ENCODE measurements around the gene RTP3. TPM values are rescaled to one million over a fixed set of nuclear protein-coding genes. Genes with fewer than 3 reads are reported as not detected.
A peak's percentile ranks its signal among the peaks of the same experiment; 100 is the strongest.

The RTP3 gene
- total and polyA plus RNA-seq, 4 donors, result 1.0 to 61.7 (median 26.6) TPM

GRCh38 chr3:46472736-46473135 is 25.0 kb upstream of the RTP3 start:
- H3K27ac ChIP-seq (ENCODE audit: low read depth in 1 of 2, low read length in 2 of 2), result no peak overlapping the region

GRCh38 chr3:46477145-46477544 is 20.6 kb upstream of the RTP3 start:
- no peaks in the 10 kb centered on the region for H3K36me3 ChIP-seq (ENCODE audit: control insufficient read depth in 4 of 4, insufficient read depth in 3 of 4, low read depth in 1 of 4, low read length in 3 of 4)
- no peak overlapping the region for H3K27ac ChIP-seq (ENCODE audit: low read depth in 1 of 2, low read length in 2 of 2)
- no peak overlapping the region for H3K4me3 ChIP-seq (ENCODE audit: low read depth in 1 of 3, low read length in 3 of 3)
- no peaks in the 10 kb centered on the region for H3K4me1 ChIP-seq (ENCODE audit: control insufficient read depth in 4 of 4, insufficient read depth in 4 of 4, low read length in 3 of 4)
- H3K9ac ChIP-seq (ENCODE audit: low read depth in 1 of 2, low read length in 2 of 2), result no peak overlapping the region
- DNase-seq (ENCODE audit: low spot score), result no peak
- no peaks in the 10 kb centered on the region for H3K27me3 ChIP-seq (ENCODE audit: control insufficient read depth in 4 of 4, insufficient read depth in 4 of 4, low read length in 3 of 4)
- H3K9me3 ChIP-seq (ENCODE audit: control insufficient read depth in 4 of 4, low read length in 3 of 4), result no peaks in the 10 kb centered on the region
- WGBS, result 82% methylated on average over 4 of the region's 4 CpGs
- TF ChIP-seq SP1 (IDR thresholded peaks at IDR 0.05) (no peak), HNF4G (IDR thresholded peaks at IDR 0.05) (no peak), CTCF (IDR thresholded peaks at IDR 0.05; ENCODE audit: low read depth, low read length, missing input control) (no peak), ATF3 (IDR thresholded peaks at IDR 0.05) (no peak), REST (IDR thresholded peaks at IDR 0.05) (no peak), YY1 (IDR thresholded peaks at IDR 0.05) (no peak), JUND (IDR thresholded peaks at IDR 0.05) (no peak), NR2F2 (IDR thresholded peaks at IDR 0.05) (no peak)

More at GRCh38 chr3:46472736-46473135, 25.0 kb upstream of the RTP3 start:
- H3K36me3 ChIP-seq (ENCODE audit: control insufficient read depth in 4 of 4, insufficient read depth in 3 of 4, low read depth in 1 of 4, low read length in 3 of 4), result no peaks in the 10 kb centered on the region
- no peak overlapping the region for H3K4me3 ChIP-seq (ENCODE audit: low read depth in 1 of 3, low read length in 3 of 3)
- peak; percentile 8 for DNase-seq (ENCODE audit: low spot score)
- 88% methylated on average over 2 of the region's 2 CpGs for WGBS
- H3K9ac ChIP-seq (ENCODE audit: low read depth in 1 of 2, low read length in 2 of 2), result no peak overlapping the region
- no peaks in the 10 kb centered on the region for H3K4me1 ChIP-seq (ENCODE audit: control insufficient read depth in 4 of 4, insufficient read depth in 4 of 4, low read length in 3 of 4)
- H3K27me3 ChIP-seq (ENCODE audit: control insufficient read depth in 4 of 4, insufficient read depth in 4 of 4, low read length in 3 of 4), result no peaks in the 10 kb centered on the region
- H3K9me3 ChIP-seq (ENCODE audit: control insufficient read depth in 4 of 4, low read length in 3 of 4), result no peaks in the 10 kb centered on the region
- no peak for TF ChIP-seq FOXA2 (IDR thresholded peaks at IDR 0.05)
- TF ChIP-seq HNF4A (conservative IDR thresholded peaks at IDR 0.05), result no peak
- TF ChIP-seq JUND (IDR thresholded peaks at IDR 0.05), result no peak
- no peak for TF ChIP-seq TAF1 (conservative IDR thresholded peaks at IDR 0.05)
- TF ChIP-seq FOXA1 (IDR thresholded peaks at IDR 0.05), result no peak
- no peak for TF ChIP-seq ATF3 (IDR thresholded peaks at IDR 0.05)
- no peak for TF ChIP-seq REST (IDR thresholded peaks at IDR 0.05)
- no peak for TF ChIP-seq RAD21 (IDR thresholded peaks at IDR 0.05)
- no peak for TF ChIP-seq RXRA (IDR thresholded peaks at IDR 0.05)
- no peak for TF ChIP-seq MAX (IDR thresholded peaks at IDR 0.05)
- TF ChIP-seq HNF4G (IDR thresholded peaks at IDR 0.05), result no peak
- TF ChIP-seq ZBTB33 (IDR thresholded peaks at IDR 0.05), result no peak

All from liver (tissue), 9 donors.